SU-DHL-6 (cell line): ENCODE results near the gene ATG9B.
"Not testable (repeated sequence)": the region's sequence is repeated elsewhere in the genome, so short reads cannot be mapped to it uniquely, and the experiment has no call there.

Experiments
- H2AFZ ChIP-seq: fragments of 200-600 bp; sonication (generic); 2 replicates; pipeline ENCODE4 v1.6.1; 2014; ENCODE audit warnings: low read depth, mild to moderate bottlenecking, moderate library complexity, mixed read lengths, antibody characterized with exemption, low read length; ENCODE audit not compliant: severe bottlenecking
- H3F3A ChIP-seq: fragments of 200-600 bp; shearing (Covaris generic); 2 replicates; pipeline ENCODE4 v1.6.0; 2016; ENCODE audit warnings: antibody characterized with exemption, mild to moderate bottlenecking; ENCODE audit not compliant: insufficient read depth
- H3K27ac ChIP-seq: fragments of 200-600 bp; sonication (generic); 2 replicates; pipeline ENCODE4 v1.5.1; 2016; ENCODE audit warnings: low read depth, mild to moderate bottlenecking, low read length, moderate library complexity, mixed read lengths
- H3K27me3 ChIP-seq: fragments of 200-600 bp; sonication (generic), shearing (Covaris generic); 2 replicates; pipeline ENCODE4 v1.6.0; 2014; ENCODE audit warnings: mild to moderate bottlenecking, low read length
- H3K36me3 ChIP-seq: fragments of 200-600 bp; sonication (generic); 2 replicates; pipeline ENCODE4 v1.6.1; 2014; ENCODE audit warnings: mild to moderate bottlenecking, low read length, mixed read lengths
- H3K4me2 ChIP-seq: fragments of 300-600, 200-600 bp; shearing (Covaris generic), sonication (generic); 2 replicates; pipeline ENCODE4 v1.6.0; 2014; ENCODE audit warnings: low read length, low read depth, mild to moderate bottlenecking; ENCODE audit not compliant: poor library complexity, severe bottlenecking
- H3K4me3 ChIP-seq: fragments of 200-600 bp; sonication (generic); 2 replicates; pipeline ENCODE4 v1.5.1; 2014; ENCODE audit warnings: antibody characterized with exemption, low read length, mild to moderate bottlenecking, mixed read lengths; ENCODE audit not compliant: insufficient read depth, poor library complexity, severe bottlenecking
- H3K79me2 ChIP-seq: fragments of 200-600 bp; sonication (generic); 2 replicates; pipeline ENCODE4 v1.6.1; 2014; ENCODE audit warnings: mild to moderate bottlenecking, low read length, moderate library complexity; ENCODE audit not compliant: insufficient read depth
- H3K9ac ChIP-seq: fragments of 200-600 bp; sonication (generic); 2 replicates; pipeline ENCODE4 v1.7.0; 2014; ENCODE audit warnings: mild to moderate bottlenecking, low read length
- H3K9me2 ChIP-seq: fragments of 200-600 bp; sonication (generic); replicated peaks from 2 replicates; pipeline ENCODE4 v1.6.1; 2014; ENCODE audit warnings: low read length; ENCODE audit not compliant: insufficient read depth
- H3K9me3 ChIP-seq: fragments of 200-600 bp; sonication (generic); 2 replicates; pipeline ENCODE4 v1.6.1; 2014; ENCODE audit warnings: low read length, mixed read lengths; ENCODE audit not compliant: insufficient read depth
- H4K20me1 ChIP-seq: fragments of 200-600 bp; sonication (generic); 2 replicates; pipeline ENCODE4 v1.6.1; 2014; ENCODE audit warnings: low read depth, mild to moderate bottlenecking, antibody characterized with exemption, low read length, moderate library complexity, mixed read lengths
- EZH2phosphoT487 ChIP-seq: fragments of 200-600 bp; sonication (generic), shearing (Covaris generic); conservative IDR thresholded peaks from 2 replicates; pipeline ENCODE4 v1.6.1; 2018; ENCODE audit warnings: mild to moderate bottlenecking, antibody characterized with exemption, low read length, moderate library complexity, mixed read lengths
- TF ChIP-seq, protein P1 (sequence below): fragments of 200-600 bp; sonication (generic); IDR thresholded peaks from one replicate; pipeline ENCODE4 v1.5.1; 2017; ENCODE audit warnings: antibody characterized with exemption, mild to moderate bottlenecking, low read length, moderate library complexity; ENCODE audit not compliant: insufficient read depth, poor library complexity, severe bottlenecking

ATG9B gene

DNA sequence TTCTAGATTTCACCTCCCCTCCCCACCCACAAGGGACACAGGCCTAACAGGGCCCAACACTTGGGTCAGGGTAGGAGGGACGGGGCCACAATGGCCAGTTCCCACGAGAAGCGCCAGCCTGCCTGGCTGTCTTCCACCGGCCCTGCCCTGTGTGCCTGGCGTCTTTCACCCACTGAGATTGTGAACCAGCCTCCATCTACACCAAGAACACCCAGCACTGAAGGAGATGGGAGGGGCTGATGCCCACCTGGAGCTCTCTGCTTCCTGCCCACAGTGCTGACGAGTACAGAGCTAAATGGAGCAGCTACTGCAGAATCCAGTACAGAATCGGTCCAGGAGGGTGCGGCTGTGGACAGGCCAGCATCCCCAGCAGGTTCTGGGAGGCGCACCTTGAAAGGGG lies 21.7 kb upstream of the ATG9B start:
- Histone ChIP-seq H3K27me3 (no peaks in the 10 kb centered on the region), H3K79me2 (no peaks in the 10 kb centered on the region), H3K4me2 (no peak overlapping the region), H2AFZ (no peak overlapping the region), H3K27ac (no peak overlapping the region), H3K9me3 (no peaks in the 10 kb centered on the region), H3K9me2 (no peaks in the 10 kb centered on the region), H3F3A (no peaks in the 10 kb centered on the region), H4K20me1 (no peaks in the 10 kb centered on the region), H3K9ac (no peak overlapping the region), H3K36me3 (no peaks in the 10 kb centered on the region), H3K4me3 (no peak overlapping the region)
- TF ChIP-seq, protein P1, sequence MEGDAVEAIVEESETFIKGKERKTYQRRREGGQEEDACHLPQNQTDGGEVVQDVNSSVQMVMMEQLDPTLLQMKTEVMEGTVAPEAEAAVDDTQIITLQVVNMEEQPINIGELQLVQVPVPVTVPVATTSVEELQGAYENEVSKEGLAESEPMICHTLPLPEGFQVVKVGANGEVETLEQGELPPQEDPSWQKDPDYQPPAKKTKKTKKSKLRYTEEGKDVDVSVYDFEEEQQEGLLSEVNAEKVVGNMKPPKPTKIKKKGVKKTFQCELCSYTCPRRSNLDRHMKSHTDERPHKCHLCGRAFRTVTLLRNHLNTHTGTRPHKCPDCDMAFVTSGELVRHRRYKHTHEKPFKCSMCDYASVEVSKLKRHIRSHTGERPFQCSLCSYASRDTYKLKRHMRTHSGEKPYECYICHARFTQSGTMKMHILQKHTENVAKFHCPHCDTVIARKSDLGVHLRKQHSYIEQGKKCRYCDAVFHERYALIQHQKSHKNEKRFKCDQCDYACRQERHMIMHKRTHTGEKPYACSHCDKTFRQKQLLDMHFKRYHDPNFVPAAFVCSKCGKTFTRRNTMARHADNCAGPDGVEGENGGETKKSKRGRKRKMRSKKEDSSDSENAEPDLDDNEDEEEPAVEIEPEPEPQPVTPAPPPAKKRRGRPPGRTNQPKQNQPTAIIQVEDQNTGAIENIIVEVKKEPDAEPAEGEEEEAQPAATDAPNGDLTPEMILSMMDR: no peak
- TF ChIP-seq EZH2phosphoT487: no peak

DNA sequence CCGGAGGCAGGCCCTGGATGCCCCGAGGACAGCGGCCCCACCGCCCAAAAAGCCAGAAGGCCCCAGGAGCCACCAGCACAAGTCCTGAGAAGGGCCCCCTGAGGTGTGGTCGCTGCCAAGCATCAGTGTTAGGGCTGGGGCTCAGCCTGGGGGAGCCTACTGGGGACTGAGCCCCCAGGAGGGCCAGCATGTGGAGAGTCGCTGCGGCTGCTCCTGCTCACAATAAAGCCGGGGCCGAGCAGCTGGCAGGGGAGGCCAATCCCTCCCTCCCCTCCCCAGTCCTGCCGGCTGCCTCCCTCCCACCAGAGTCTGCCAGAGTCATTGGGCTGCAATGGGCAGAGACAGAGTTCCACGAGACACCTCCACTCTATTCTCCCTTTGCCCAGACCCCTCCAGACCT lies 21.0 kb upstream of the ATG9B start:
- Histone ChIP-seq H3K9ac (no peak overlapping the region), H3K36me3 (no peaks in the 10 kb centered on the region), H3K9me3 (no peaks in the 10 kb centered on the region), H3K79me2 (no peaks in the 10 kb centered on the region), H3K4me3 (no peak overlapping the region), H3K27ac (no peak overlapping the region), H3K9me2 (no peaks in the 10 kb centered on the region), H3K27me3 (no peaks in the 10 kb centered on the region), H2AFZ (no peak overlapping the region), H3K4me2 (no peak overlapping the region), H4K20me1 (no peaks in the 10 kb centered on the region), H3F3A (no peaks in the 10 kb centered on the region)
- TF ChIP-seq, protein P1: no peak
- TF ChIP-seq EZH2phosphoT487: no peak

DNA sequence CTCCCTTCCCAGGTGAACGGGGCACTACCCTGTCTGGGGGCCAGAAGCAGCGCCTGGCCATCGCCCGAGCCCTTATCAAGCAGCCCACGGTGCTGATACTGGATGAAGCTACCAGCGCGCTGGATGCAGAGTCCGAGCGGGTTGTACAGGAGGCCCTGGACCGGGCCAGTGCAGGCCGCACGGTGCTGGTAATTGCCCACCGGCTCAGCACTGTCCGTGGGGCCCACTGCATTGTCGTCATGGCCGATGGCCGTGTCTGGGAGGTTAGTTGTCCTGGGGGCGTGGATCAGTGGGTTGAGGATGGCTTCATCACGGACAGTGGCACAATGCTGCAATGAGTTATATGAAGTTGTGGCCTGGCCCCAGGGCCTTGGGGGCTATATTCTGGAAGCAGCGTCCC lies 19.7 kb upstream of the ATG9B start:
- Histone ChIP-seq H3K9me3 (no peaks in the 10 kb centered on the region), H3K4me3 (no peak overlapping the region), H3K27me3 (no peaks in the 10 kb centered on the region)

DNA sequence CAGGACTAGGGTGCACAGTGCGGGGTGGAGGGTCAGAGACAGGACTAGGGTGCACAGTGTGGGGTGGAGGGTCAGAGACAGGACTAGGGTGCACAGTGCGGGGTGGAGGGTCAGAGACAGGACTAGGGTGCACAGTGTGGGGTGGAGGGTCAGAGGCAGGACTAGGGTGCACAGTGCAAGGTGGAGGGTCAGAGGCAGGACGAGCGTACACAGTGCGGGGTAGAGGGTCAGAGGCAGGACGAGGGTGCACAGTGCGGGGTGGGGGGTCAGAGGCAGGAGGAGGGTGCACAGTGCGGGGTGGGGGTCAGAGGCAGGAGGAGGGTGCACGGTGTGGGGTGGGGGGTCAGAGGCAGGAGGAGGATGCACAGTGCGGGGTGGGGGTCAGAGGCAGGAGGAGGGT lies 19.2 kb upstream of the ATG9B start:
- not testable (repeated sequence) for H3K27me3 ChIP-seq, H3K9ac ChIP-seq, H3K4me3 ChIP-seq, H3K9me2 ChIP-seq, H3K79me2 ChIP-seq, H3F3A ChIP-seq, H4K20me1 ChIP-seq, H3K36me3 ChIP-seq, H2AFZ ChIP-seq, H3K27ac ChIP-seq, H3K9me3 ChIP-seq, H3K4me2 ChIP-seq

More for the DNA sequence above, 19.7 kb upstream of the ATG9B start:
- H4K20me1 ChIP-seq: no peaks in the 10 kb centered on the region
- H3K9me2 ChIP-seq: no peaks in the 10 kb centered on the region
- TF ChIP-seq, protein P1: no peak
- no peak for TF ChIP-seq EZH2phosphoT487
- H2AFZ ChIP-seq: no peak overlapping the region
- no peaks in the 10 kb centered on the region for H3K36me3 ChIP-seq
- no peaks in the 10 kb centered on the region for H3K79me2 ChIP-seq
- H3K27ac ChIP-seq: no peak overlapping the region
- no peak overlapping the region for H3K9ac ChIP-seq
- no peaks in the 10 kb centered on the region for H3F3A ChIP-seq
- H3K4me2 ChIP-seq: no peak overlapping the region
